OCI-LY7 (cell line): ENCODE data around the gene FCAR. TPM values are rescaled to one million over a fixed set of nuclear protein-coding genes. Genes with fewer than 3 reads are reported as not detected.
"Not testable (repeated sequence)": the region's sequence is repeated elsewhere in the genome, so short reads cannot be mapped to it uniquely, and the experiment has no call there.

Source experiments
- BruUV-seq: library from RNA; stranded (reverse); fragments of 400-500 nt; replicated peaks from 2 replicates; lab custom pipeline; 2021; lab: Mats Ljungman, UMichigan
- CTCF ChIA-PET: fragments of 300-600 bp; sonication (Branson Sonifier 250); formaldehyde crosslinking; loops from one replicate; lab custom pipeline; 2022; ENCODE audit warnings: antibody characterized with exemption; ENCODE audit not compliant: unreplicated experiment; lab: Charles Lee
- POLR2A ChIA-PET: fragments of 300-600 bp; sonication (Branson Sonifier 250); formaldehyde crosslinking; loops from one replicate; lab custom pipeline; 2022; ENCODE audit warnings: antibody characterized with exemption; lab: Charles Lee
- DNase-seq: peaks from one replicate; pipeline ENCODE4 v3.0.0-alpha.2; 2015; ENCODE audit warnings: low spot score
- H2AFZ ChIP-seq: fragments of 200-600 bp; sonication (generic), shearing (Covaris generic); 2 replicates; pipeline ENCODE4 v1.6.1; 2014; ENCODE audit warnings: mild to moderate bottlenecking, antibody characterized with exemption, low read length, moderate library complexity
- H3K27ac ChIP-seq: fragments of 200-600 bp; sonication (generic); 2 replicates; pipeline ENCODE4 v1.5.1; 2014; ENCODE audit warnings: mixed run types, low read depth, mild to moderate bottlenecking, moderate library complexity, low read length, inconsistent platforms; ENCODE audit not compliant: poor library complexity, severe bottlenecking
- H3K36me3 ChIP-seq: fragments of 200-600 bp; sonication (generic); 2 replicates; pipeline ENCODE4 v1.6.1; 2014; ENCODE audit warnings: mild to moderate bottlenecking, antibody characterized with exemption, low read length, moderate library complexity, mixed read lengths; ENCODE audit not compliant: insufficient read depth
- H3K4me1 ChIP-seq: fragments of 200-600 bp; sonication (generic); 2 replicates; pipeline ENCODE4 v1.5.1; 2014; ENCODE audit warnings: mild to moderate bottlenecking, low read length; ENCODE audit not compliant: insufficient read depth, poor library complexity, severe bottlenecking
- H3K4me2 ChIP-seq: fragments of 200-600 bp; sonication (generic); 2 replicates; pipeline ENCODE4 v1.6.1; 2014; ENCODE audit warnings: mild to moderate bottlenecking, low read length
- H3K4me3 ChIP-seq: fragments of 200-600 bp; sonication (generic); 2 replicates; pipeline ENCODE4 v1.5.1; 2014; ENCODE audit warnings: mild to moderate bottlenecking, low read depth, low read length; ENCODE audit not compliant: poor library complexity, severe bottlenecking
- H3K79me2 ChIP-seq: fragments of 200-600 bp; sonication (generic); 2 replicates; pipeline ENCODE4 v1.6.1; 2016; ENCODE audit warnings: low read depth, mild to moderate bottlenecking, low read length, moderate library complexity, mixed read lengths; ENCODE audit not compliant: insufficient read depth
- H3K9me2 ChIP-seq: fragments of 200-600 bp; sonication (generic); 2 replicates; pipeline ENCODE4 v1.6.1; 2016; ENCODE audit warnings: mild to moderate bottlenecking, low read length, mixed read lengths; ENCODE audit not compliant: insufficient read depth
- H3K9me3 ChIP-seq: fragments of 200-600 bp; sonication (generic); 2 replicates; pipeline ENCODE4 v1.6.1; 2014; ENCODE audit warnings: mild to moderate bottlenecking, mixed run types, low read length, mixed read lengths
- H4K20me1 ChIP-seq: fragments of 200-600 bp; sonication (generic); 2 replicates; pipeline ENCODE4 v1.6.1; 2014; ENCODE audit warnings: mild to moderate bottlenecking, antibody characterized with exemption, low read length, moderate library complexity, mixed read lengths; ENCODE audit not compliant: insufficient read depth
- EZH2phosphoT487 ChIP-seq: fragments of 200-600 bp; sonication (generic); IDR thresholded peaks from 2 replicates; pipeline ENCODE4 v1.6.1; 2018; ENCODE audit warnings: low read depth, borderline replicate concordance, mild to moderate bottlenecking, mixed run types, antibody characterized with exemption, low read length, moderate library complexity, mixed read lengths
- intact Hi-C: fragments of 100-400 bp; cut with micrococcal nuclease; formaldehyde crosslinking; loops from one replicate; pipeline ENCODE4 v1.10.0; 2022; ENCODE audit not compliant: unreplicated experiment
- small RNA-seq: library from RNA; depleted of rRNA; stranded (forward); fragments of <200 nt; gene quantifications from one replicate; pipeline ENCODE3, GENCODE V24; 2014
- total RNA-seq, 2 experiments: library from RNA; depleted of rRNA in 1 of 2; stranded (reverse); fragments of >200 nt in 1 of 2; shearing (Covaris generic) in 1 of 2; gene quantifications; 2 replicates each; pipeline ENCODE4 v1.2.3, GENCODE V29; 2014 to 2022
- TF ChIP-seq, protein P1 (sequence below): fragments of 200-600 bp; sonication (generic); conservative IDR thresholded peaks from 2 replicates; pipeline ENCODE4 v1.5.1; 2014; ENCODE audit warnings: mild to moderate bottlenecking, antibody characterized with exemption, low read length, moderate library complexity, mixed read lengths

Gene FCAR
- total RNA-seq, 2 experiments from 2014 or later = not detected

DNA sequence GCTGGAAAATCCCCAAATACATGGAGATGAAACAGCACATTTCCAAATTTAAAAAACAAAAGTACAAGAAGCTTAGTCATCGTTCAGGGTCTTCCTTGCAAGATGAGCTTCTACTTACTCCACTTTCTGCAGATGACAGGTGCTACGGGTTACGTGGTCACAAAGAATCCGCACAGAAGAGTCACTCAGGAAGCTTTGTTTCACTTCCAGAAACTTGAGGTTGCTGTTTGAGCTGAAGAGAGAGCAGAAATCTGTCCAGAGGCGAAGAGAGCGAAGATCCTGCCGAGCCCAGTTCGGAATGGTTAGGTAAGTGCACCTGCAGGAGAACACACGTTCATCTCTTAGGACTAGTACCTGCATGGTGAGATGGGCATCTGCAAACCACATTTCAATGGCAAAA lies 63.9 kb downstream of the FCAR start:
- Histone ChIP-seq H3K36me3 (no peaks in the 10 kb centered on the region), H2AFZ (no peak overlapping the region), H4K20me1 (no peaks in the 10 kb centered on the region), H3K4me1 (peaks cover 52% of the 10 kb centered on the region), H3K9me3 (no peaks in the 10 kb centered on the region), H3K4me3 (peak overlapping the region; percentile 61), H3K9me2 (no peaks in the 10 kb centered on the region), H3K4me2 (peak overlapping the region; percentile 89), H3K79me2 (no peaks in the 10 kb centered on the region), H3K27ac (peak overlapping the region; percentile 55)
- ChIA-PET POLR2A (interaction anchor here (0.7 kb wide), 1 partner anchor 21 kb away, joined by 4 read pairs; no protein-coding TSS in a partner anchor), CTCF (interaction anchor here (0.5 kb wide), 1 partner anchor 56 kb away, joined by 3 read pairs; no protein-coding TSS in a partner anchor)
- DNase-seq = peak; percentile 84
- no TSS peak for BruUV-seq
- intact Hi-C loops = no loop called here
- TF ChIP-seq, protein P1, sequence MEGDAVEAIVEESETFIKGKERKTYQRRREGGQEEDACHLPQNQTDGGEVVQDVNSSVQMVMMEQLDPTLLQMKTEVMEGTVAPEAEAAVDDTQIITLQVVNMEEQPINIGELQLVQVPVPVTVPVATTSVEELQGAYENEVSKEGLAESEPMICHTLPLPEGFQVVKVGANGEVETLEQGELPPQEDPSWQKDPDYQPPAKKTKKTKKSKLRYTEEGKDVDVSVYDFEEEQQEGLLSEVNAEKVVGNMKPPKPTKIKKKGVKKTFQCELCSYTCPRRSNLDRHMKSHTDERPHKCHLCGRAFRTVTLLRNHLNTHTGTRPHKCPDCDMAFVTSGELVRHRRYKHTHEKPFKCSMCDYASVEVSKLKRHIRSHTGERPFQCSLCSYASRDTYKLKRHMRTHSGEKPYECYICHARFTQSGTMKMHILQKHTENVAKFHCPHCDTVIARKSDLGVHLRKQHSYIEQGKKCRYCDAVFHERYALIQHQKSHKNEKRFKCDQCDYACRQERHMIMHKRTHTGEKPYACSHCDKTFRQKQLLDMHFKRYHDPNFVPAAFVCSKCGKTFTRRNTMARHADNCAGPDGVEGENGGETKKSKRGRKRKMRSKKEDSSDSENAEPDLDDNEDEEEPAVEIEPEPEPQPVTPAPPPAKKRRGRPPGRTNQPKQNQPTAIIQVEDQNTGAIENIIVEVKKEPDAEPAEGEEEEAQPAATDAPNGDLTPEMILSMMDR = no peak
- no peak for TF ChIP-seq EZH2phosphoT487

DNA sequence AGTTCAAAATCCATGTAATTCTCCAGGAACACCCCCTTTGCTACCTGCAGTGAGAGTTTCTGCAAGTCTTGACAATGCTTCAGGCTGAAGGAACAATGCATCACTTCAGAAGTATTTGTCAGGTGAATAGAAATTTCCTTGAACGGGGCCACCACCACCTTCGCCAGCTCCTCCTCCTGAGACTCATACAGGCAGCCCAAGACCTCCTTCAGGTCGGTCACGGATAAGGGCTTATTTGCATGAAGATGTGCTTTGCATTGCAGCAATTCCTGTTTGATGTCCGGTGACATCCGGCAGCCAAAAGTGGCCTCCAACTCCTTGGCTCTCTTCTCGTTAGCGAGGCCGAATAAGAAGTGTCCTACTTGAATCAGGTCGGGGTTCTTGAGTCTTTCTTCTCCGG lies 64.9 kb downstream of the FCAR start:
- Histone ChIP-seq H3K79me2 (no peaks in the 10 kb centered on the region), H3K4me1 (peaks cover 42% of the 10 kb centered on the region), H4K20me1 (no peaks in the 10 kb centered on the region), H3K4me3 (peak overlapping the region; percentile 61), H3K9me3 (no peaks in the 10 kb centered on the region), H3K36me3 (no peaks in the 10 kb centered on the region), H3K4me2 (peak overlapping the region; percentile 89), H3K9me2 (no peaks in the 10 kb centered on the region), H3K27ac (peak overlapping the region; percentile 55), H2AFZ (no peak overlapping the region)
- no TSS peak for BruUV-seq
- intact Hi-C loops = no loop called here
- DNase-seq = peak; percentile 71
- TF ChIP-seq EZH2phosphoT487 = no peak
- TF ChIP-seq, protein P1 = no peak
- ChIA-PET CTCF (no interaction called here), POLR2A (no interaction called here)

DNA sequence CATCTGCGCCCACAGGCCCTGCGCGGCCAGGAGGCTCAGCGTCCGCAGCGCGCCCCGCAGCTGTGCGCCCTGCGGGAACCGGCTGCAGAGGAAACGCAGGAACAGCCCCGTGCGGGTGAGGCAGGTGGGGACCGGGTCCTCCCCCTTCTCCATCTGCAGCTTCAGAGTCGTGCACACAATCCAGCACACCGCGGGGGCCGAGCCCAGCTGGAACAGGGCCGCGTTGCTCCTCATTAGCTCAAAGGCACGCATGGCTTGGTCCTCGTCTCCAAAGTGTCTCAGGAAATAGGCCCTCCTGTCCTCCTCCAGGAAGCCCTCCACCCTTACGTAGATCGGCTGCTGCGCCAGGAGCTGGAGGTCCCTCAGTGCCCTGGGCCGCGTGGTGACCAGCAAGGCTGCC lies 65.5 kb downstream of the FCAR start:
- H3K79me2 ChIP-seq, intact Hi-C loops, CTCF ChIA-PET, H3K9me3 ChIP-seq, POLR2A ChIA-PET, H2AFZ ChIP-seq, H3K9me2 ChIP-seq, H3K36me3 ChIP-seq, BruUV-seq, DNase-seq, H3K4me3 ChIP-seq, H3K27ac ChIP-seq, H4K20me1 ChIP-seq: not testable (repeated sequence)
- Histone ChIP-seq H3K4me2 (0 out of 2 replicates have a peak overlapping the region, but pooled peaks have one; percentile 89), H3K4me1 (peaks cover 39% of the 10 kb centered on the region)

Small RNA genes within 50 kb of the gene (small RNA-seq; reads per million reads assigned to genes)
- gene RNU6-222P = 0.21 reads per million

Other genes starting within 250 kb of the FCAR start
- gene LILRB1, start 243.8 kb upstream of the FCAR start, total RNA-seq (2014; rRNA removed; shearing (Covaris generic)) = not detected in 2 replicates
- 4.5 and 5.8 TPM in 2 replicates for gene LILRB1, start 243.8 kb upstream of the FCAR start, total RNA-seq (2022)
- gene LILRB4, start 211.2 kb upstream of the FCAR start, total RNA-seq (2014; rRNA removed; shearing (Covaris generic)) = 0.82 and 1.4 TPM in 2 replicates
- gene LILRB4, start 211.2 kb upstream of the FCAR start, total RNA-seq (2022) = 3.0 and 6.2 TPM in 2 replicates
- not detected in 2 replicates for gene KIR3DL3, start 149.8 kb upstream of the FCAR start, total RNA-seq (2014; rRNA removed; shearing (Covaris generic))
- gene KIR3DL3, start 149.8 kb upstream of the FCAR start, total RNA-seq (2022) = not detected in 2 replicates
- gene KIR2DL3, start 135.7 kb upstream of the FCAR start, total RNA-seq (2014; rRNA removed; shearing (Covaris generic)) = not detected in 2 replicates
- gene KIR2DL3, start 135.7 kb upstream of the FCAR start, total RNA-seq (2022) = not detected in 2 replicates
- not detected in 2 replicates for gene KIR2DL1, start 104.4 kb upstream of the FCAR start, total RNA-seq (2014; rRNA removed; shearing (Covaris generic))
- gene KIR2DL1, start 104.4 kb upstream of the FCAR start, total RNA-seq (2022) = not detected in 2 replicates
- not detected in 2 replicates for gene KIR2DL4, start 70.6 kb upstream of the FCAR start, total RNA-seq (2014; rRNA removed; shearing (Covaris generic))
- gene KIR2DL4, start 70.6 kb upstream of the FCAR start, total RNA-seq (2022) = not detected in 2 replicates
- not detected in 2 replicates for gene KIR3DL1, start 57.8 kb upstream of the FCAR start, total RNA-seq (2014; rRNA removed; shearing (Covaris generic))
- gene KIR3DL1, start 57.8 kb upstream of the FCAR start, total RNA-seq (2022) = not detected in 2 replicates
- not detected in 2 replicates for gene KIR2DS4, start 41.6 kb upstream of the FCAR start, total RNA-seq (2014; rRNA removed; shearing (Covaris generic))
- not detected in 2 replicates for gene KIR2DS4, start 41.6 kb upstream of the FCAR start, total RNA-seq (2022)
- not detected in 2 replicates for gene KIR3DL2, start 23.8 kb upstream of the FCAR start, total RNA-seq (2014; rRNA removed; shearing (Covaris generic))
- gene KIR3DL2, start 23.8 kb upstream of the FCAR start, total RNA-seq (2022) = not detected in 2 replicates
- gene NCR1, start 31.9 kb downstream of the FCAR start, total RNA-seq (2014; rRNA removed; shearing (Covaris generic)) = not detected in 2 replicates
- gene NCR1, start 31.9 kb downstream of the FCAR start, total RNA-seq (2022) = not detected in 2 replicates
- gene NLRP7, start 73.3 kb downstream of the FCAR start, total RNA-seq (2014; rRNA removed; shearing (Covaris generic)) = 0.41 and 0.69 TPM in 2 replicates
- gene NLRP7, start 73.3 kb downstream of the FCAR start, total RNA-seq (2022) = 5.6 and 8.8 TPM in 2 replicates
- gene NLRP2, start 92.1 kb downstream of the FCAR start, total RNA-seq (2014; rRNA removed; shearing (Covaris generic)) = not detected in 2 replicates
- not detected in 2 replicates for gene NLRP2, start 92.1 kb downstream of the FCAR start, total RNA-seq (2022)
- 0.25 and 0.44 TPM in 2 replicates for gene GP6, start 164.0 kb downstream of the FCAR start, total RNA-seq (2014; rRNA removed; shearing (Covaris generic))
- 0.36 and 1.9 TPM in 2 replicates for gene GP6, start 164.0 kb downstream of the FCAR start, total RNA-seq (2022)
- 23.1 and 29.5 TPM in 2 replicates for gene RDH13, start 188.9 kb downstream of the FCAR start, total RNA-seq (2014; rRNA removed; shearing (Covaris generic))
- 17.8 and 19.5 TPM in 2 replicates for gene RDH13, start 188.9 kb downstream of the FCAR start, total RNA-seq (2022)
- gene EPS8L1, start 201.6 kb downstream of the FCAR start, total RNA-seq (2014; rRNA removed; shearing (Covaris generic)) = 3.5 and 11.1 TPM in 2 replicates
- 10.6 and 12.5 TPM in 2 replicates for gene EPS8L1, start 201.6 kb downstream of the FCAR start, total RNA-seq (2022)
- gene PPP1R12C, start 243.4 kb downstream of the FCAR start, total RNA-seq (2014; rRNA removed; shearing (Covaris generic)) = 194 and 211 TPM in 2 replicates
- gene PPP1R12C, start 243.4 kb downstream of the FCAR start, total RNA-seq (2022) = 177 and 186 TPM in 2 replicates